Lower leg skin (tissue), 3 donors: ENCODE results near the gene SPTBN4.

Experiments used
- POLR2A ChIP-seq, 2 donors: fragments of 450-650 bp; IDR thresholded peaks; one replicate each; pipeline ENCODE4 v1.6.1; 2016 to 2017; ENCODE audit warnings: antibody characterized with exemption in 2 of 2, mild to moderate bottlenecking in 1 of 2, moderate library complexity in 1 of 2
- TF ChIP-seq, protein P1 (sequence below), 3 donors: fragments of 450-650 bp; IDR thresholded peaks; one replicate each; pipeline ENCODE4 v1.5.1; 2016; ENCODE audit warnings: antibody characterized with exemption in 3 of 3, mild to moderate bottlenecking in 3 of 3, moderate library complexity in 2 of 3

DNA sequence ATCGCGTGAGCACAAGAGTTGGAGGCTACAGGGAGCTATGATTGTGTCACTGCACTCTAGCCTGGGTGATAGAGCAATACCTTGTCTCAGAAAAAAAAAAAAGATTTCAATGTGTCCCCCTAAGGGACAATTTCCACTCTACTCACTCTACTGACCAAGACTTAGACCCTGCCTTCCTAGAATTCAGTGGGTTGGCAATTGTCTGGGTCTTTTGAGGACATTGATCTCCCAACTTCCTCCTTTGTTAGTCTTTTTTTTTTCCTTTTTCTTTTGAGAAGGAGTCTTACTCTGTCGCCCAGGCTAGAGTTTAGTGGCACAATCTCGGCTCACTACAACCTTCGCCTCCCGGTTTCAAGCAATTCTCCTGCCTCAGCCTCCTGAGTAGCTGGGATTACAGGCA lies 2.2 kb downstream of the SPTBN4 start:
- TF ChIP-seq, protein P1, sequence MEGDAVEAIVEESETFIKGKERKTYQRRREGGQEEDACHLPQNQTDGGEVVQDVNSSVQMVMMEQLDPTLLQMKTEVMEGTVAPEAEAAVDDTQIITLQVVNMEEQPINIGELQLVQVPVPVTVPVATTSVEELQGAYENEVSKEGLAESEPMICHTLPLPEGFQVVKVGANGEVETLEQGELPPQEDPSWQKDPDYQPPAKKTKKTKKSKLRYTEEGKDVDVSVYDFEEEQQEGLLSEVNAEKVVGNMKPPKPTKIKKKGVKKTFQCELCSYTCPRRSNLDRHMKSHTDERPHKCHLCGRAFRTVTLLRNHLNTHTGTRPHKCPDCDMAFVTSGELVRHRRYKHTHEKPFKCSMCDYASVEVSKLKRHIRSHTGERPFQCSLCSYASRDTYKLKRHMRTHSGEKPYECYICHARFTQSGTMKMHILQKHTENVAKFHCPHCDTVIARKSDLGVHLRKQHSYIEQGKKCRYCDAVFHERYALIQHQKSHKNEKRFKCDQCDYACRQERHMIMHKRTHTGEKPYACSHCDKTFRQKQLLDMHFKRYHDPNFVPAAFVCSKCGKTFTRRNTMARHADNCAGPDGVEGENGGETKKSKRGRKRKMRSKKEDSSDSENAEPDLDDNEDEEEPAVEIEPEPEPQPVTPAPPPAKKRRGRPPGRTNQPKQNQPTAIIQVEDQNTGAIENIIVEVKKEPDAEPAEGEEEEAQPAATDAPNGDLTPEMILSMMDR (IDR thresholded peaks at IDR 0.05): no peak
- no peak for TF ChIP-seq POLR2A (IDR thresholded peaks at IDR 0.05)
